HG02623 (cell line): Measurements from ENCODE around the gene ADAD2.
"Not testable (repeated sequence)": the region's sequence is repeated elsewhere in the genome, so short reads cannot be mapped to it uniquely, and the experiment has no call there.

ENCODE experiments used
- ATAC-seq: cut with Tn5 transposase; IDR thresholded peaks from one replicate; pipeline ENCODE4 v1.9.1; 2021; ENCODE audit warnings: moderate library complexity; ENCODE audit not compliant: unreplicated experiment

ADAD2 gene

DNA sequence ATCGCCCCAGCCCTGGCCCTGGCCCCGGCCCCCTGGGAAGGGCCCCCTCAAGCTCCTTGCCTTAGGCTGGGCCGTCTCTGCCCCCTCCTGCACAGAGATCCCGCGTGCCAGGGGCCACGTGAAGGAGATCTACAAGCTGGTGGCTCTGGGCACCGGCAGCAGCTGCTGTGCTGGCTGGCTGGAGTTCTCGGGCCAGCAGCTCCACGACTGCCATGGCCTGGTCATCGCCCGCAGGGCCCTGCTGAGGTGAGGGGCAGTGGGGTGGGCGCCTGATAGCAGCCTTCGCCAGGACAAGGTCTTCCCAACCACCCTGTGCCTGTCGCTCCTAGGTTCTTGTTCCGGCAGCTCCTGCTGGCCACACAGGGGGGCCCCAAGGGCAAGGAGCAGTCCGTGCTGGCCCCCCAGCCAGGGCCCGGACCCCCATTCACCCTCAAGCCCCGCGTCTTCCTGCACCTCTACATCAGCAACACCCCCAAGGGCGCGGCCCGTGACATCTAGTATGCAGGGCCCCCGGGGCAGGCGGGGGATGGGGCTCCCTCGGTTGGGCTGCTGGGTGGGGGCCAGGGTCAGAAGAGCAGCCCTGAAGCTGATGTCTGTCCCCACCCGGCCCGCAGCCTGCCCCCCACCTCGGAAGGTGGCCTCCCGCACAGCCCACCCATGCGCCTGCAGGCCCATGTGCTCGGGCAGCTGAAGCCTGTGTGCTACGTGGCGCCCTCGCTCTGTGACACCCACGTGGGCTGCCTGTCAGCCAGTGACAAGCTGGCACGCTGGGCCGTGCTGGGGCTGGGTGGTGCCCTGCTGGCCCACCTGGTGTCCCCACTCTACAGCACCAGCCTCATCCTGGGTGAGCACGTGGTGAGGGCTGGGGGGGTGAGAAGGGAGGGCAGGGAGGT lies 4.5 kb downstream of the ADAD2 start:
- ATAC-seq = no peak

DNA sequence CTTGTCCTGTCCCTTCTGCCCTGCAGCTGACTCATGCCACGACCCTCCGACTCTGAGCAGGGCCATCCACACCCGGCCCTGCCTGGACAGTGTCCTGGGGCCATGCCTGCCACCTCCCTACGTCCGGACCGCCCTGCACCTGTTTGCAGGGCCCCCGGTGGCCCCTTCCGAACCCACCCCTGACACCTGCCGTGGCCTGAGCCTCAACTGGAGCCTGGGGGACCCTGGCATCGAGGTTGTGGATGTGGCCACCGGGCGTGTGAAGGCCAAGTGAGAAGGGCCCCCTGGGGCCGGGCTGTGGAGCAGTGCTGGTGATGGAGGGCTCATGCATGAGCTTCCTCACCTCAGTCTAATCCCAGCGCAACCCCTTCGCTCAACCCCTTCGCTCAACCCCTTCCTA lies 5.1 kb downstream of the ADAD2 start:
- no peak for ATAC-seq

DNA sequence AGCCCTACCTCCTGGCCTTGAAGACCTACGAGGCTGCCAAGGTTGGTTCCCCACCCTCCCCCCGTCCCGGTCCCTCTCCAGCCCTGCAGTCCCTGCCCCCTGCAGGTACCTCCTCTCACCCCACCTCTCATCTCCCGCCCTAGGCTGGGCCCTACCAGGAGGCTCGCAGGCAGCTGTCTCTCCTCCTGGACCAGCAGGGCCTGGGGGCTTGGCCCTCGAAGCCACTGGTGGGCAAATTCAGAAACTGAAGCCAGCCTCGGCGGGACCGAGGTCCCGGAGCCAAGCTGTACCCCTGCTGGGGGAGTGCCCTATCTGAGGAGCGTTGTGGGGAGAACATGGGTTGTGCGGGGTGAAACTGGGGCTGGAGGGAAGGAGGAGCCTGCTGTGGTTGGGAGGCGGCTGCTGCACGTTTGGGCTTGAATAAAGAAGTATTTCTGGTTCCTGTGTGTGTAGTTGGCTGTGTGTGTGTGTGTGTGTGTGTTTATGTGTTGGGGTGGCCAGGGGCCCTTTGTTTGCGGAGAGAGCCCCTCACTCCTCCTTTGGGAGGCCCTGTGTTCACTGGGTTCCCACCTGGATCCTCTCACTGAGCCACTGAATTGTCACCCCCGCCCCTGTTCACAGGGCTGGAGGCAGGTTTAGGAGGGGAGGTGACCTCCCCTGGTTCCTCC lies 5.9 kb downstream of the ADAD2 start:
- ATAC-seq = no peak

DNA sequence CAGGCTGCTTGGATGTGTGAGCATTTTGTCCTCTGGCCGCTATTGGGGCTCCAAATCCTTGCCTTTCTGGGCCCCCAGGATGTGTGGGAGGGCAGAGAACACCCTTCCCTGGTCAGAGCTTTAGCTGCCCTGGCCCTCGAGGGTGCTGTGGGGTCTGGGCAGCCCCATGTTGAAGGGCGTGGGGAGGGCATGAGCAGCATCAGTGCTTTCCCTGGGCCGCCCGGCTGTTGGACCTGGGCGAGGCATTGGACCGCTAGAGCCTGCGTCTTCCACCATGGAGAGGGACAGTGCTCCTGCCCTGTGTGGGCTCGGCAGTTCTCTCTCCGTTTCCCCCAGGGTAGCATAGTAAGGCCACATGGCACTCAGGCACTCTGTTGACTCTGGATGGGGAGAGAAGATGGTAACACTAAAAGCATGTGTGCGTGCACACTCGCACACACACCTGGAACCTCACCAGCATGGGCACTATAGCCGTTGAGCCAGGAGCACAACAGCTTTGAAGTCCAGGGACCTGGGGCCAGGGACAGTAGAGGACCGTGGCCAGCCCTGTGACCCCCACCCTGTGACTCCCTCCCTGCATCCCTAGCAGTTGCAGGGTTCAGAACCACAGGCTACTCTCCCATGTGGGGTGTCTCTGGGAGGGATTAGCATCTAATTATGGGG lies 6.6 kb downstream of the ADAD2 start:
- no peak for ATAC-seq

DNA sequence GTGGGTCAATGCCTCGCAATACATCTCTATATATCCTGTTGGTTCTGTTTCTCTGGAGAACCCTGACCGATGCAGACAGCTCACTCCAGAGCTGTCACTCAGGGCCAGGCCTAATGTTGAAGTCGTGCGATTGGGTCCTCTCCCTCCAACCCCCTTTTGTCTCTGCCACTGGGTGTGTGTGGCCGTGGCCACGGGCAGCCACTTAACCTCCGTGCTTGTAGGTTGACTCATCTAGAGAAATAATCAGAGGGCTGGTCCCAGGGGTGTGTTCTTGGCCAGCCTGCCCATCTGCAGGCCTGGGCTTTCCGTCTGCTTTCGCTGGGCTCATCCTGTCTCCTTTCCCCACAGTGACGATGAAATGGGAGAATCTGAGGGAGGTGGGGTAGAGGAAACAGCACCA lies 7.4 kb downstream of the ADAD2 start:
- no peak for ATAC-seq

DNA sequence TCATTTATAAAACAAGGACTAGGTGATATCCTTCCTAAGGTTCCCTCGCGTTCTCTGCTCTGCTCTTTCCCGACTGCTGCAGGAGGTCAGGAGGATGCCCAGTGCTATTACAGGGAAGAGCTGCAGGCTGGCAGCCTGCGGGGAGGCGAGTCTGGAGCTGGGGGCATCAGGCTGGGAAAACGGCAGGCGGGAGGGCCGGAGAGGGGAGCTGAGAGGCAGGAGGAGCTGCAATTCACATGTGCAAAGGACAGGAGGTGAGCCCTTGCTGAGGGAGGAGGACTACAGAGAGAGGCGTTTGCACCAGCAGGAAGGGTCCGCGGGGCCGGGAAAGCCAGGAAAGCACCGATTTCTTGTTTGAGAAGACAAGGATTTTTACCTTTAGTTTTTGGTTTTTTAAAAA lies 8.1 kb downstream of the ADAD2 start:
- no peak for ATAC-seq

DNA sequence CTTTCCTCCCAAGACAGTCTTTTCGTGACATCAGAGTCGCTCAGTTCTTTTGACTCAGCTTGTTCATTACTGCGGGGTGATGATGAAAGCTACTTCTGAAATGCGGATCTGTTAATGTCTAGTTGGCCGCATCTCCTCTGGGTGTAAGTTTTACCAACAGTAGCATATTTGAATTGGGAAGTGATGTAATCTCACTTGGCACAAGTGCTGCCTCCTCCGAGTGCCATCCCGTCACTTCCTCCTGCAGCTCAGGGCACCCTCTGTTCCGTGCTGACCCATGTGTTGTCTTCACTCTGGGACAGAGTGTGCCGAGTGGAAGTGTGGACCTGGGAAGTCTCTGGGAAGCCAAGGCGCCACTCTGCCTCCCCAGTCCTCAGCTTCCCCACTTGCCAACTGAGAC lies 8.9 kb downstream of the ADAD2 start:
- no peak for ATAC-seq

DNA sequence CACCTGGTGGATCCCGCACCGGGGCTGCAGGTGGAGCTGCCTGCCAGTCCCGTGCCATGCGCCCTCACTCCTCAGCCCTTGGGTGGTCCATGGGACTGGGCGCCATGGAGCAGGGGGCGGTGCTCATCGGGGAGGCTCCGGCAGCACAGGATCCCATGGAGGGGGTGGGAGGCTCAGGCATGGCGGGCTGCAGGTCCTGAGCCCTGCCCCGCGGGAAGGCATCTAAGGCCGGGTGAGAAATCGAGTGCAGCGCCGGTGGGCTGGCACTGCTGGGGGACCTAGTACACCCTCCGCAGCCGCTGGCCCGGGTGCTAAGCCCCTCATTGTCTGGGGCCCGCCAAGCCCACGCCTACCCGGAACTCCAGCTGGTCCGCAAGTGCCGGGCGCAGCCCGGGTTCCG lies 13.6 kb downstream of the ADAD2 start:
- not testable (repeated sequence) for ATAC-seq

DNA sequence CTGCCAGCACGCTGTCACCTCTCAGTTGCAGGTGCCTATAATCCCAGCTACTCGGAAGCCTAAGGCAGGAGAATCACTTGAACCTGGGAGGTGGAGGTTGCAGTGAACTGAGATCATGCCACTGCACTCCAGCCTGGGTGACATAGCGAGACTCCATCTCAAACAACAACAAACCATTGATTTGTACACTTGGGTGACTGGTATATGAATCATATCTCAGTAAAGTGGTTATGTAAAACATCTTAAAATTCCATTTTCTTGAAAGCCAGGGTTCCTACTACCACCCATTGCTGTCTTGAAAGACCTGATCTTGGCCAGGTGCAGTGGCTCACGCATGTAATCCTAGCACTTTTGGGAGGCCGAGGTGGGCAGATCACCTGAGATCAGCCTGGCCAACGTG lies 14.2 kb downstream of the ADAD2 start:
- ATAC-seq = not testable (repeated sequence)

DNA sequence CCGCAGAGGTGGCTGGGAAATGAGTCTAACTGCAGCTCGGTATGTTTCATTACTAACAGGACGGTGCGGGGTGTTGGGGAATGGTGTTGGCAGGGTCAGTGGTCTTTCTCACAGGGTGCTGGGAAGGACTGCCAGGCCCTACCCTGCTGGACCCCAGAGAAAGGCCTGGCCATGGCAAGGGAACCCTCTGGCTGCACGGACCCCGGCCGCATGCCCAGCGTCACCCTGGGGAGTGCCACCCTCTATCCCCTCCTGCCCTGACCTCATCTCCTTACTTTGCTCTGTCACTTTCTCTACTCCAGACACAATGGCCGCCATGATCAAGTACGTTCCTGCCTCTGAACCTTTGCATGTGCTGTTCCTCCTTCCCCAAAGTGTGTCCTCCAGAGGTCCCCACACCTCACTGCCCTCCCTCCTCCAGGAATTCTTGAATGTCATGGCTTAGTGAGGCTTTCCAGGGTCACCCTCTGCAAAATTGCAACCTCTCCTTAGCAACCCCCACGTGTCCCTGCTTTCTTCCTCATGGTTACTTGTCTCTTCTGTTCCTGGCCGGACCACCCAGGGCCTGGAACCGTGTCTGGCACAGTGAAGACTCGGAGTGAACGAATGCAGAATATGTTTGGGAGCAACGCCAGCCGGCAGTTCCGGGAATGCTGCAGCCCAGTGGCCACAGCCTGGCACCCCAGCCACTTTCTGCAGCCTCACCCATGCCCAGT lies 15.2 kb downstream of the ADAD2 start:
- ATAC-seq = no peak

DNA sequence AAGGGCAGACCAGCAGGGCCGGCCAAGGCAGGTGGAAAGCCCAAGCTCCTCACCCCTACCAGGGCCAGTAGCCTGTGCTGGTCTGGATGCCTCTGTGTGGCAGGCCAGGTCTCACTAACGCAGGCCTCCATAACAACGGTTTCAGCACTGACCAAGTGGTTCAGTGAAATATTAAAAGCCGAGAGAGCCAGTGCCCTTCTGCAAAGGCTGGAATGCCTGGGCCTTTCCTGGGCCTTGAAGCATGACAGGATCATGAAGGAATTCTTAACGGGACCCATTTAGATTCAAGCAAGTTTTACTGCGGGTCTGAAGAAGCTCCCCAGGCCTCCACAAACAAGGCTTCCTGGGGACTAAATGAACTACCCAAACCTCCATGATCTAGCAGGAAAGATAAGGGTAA lies 16.3 kb downstream of the ADAD2 start:
- no peak for ATAC-seq

DNA sequence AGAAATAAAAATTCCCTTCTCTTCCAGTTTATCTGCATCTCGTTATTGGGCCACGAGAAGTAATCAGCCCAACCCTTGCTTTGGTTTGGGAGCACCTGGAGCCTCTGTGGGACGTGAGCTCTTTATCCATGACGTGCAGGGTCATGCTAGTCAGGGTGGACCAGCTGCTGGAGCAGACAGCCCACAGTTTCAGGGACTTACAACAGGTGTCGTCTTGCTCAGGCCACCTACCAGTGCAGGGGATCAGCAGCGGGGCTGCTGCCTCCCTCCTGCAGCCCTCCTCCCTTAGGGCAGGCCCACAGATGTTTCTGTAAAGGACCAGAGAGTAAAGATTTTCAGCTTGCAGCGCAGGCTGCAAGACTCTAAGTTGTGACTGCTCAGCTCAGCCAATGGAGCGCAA lies 16.9 kb downstream of the ADAD2 start:
- ATAC-seq = no peak

DNA sequence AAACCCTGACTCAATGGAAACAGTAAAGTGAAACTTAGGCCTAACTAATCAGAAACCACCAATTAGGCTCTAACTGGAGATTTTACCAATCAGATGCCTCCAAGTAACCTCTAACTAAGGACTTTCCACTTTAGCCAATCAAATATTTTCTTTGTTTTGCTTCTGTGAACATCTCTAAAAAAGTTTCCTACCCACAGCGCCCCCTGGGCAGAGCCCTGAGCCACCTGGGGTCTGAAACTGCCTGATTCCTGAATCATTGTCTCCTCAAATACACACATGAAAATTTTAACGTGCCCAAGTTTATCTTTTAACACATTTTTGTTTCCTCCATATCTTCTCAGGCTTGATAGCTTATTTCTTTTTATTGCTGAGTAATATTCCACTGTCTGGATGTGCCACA lies 19.0 kb downstream of the ADAD2 start:
- ATAC-seq = no peak

DNA sequence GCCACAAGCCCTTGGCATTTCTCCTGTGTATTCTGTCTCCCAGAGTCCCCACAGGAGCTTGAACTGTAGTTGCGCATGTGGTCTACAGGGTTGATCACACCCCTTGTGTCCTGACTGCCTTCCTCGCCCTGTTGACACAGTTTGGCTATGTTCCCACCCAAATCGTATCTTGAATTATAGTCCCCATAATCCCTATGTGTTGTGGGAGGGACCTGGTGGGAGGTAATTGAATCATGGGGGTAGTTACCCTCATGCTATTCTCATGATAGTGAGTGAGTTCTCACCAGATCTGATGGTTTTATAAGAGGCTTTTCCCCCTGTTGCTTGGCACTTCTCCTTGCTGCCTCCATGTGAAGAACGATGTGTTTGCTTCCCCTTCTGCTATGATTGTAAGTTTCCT lies 21.2 kb downstream of the ADAD2 start:
- no peak for ATAC-seq

DNA sequence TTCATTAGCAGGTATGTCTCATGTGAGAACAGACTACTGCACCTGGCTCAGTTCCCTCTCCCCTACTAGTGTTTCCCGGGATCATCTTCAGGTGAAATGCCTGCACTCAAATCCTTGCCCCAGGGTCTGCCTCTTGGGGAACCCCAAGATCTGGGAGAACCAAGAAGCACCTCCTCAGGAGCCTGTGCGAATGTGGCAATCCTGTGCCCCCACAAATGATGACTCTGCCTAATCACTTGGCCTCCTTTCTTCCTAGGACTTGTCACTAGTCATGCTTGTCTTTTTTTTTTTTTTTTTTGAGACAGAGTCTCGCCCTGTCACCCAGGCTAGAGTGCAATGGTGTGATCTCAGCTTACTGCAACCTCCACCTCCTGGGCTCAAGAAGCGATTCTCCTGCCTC lies 21.7 kb downstream of the ADAD2 start:
- no peak for ATAC-seq

DNA sequence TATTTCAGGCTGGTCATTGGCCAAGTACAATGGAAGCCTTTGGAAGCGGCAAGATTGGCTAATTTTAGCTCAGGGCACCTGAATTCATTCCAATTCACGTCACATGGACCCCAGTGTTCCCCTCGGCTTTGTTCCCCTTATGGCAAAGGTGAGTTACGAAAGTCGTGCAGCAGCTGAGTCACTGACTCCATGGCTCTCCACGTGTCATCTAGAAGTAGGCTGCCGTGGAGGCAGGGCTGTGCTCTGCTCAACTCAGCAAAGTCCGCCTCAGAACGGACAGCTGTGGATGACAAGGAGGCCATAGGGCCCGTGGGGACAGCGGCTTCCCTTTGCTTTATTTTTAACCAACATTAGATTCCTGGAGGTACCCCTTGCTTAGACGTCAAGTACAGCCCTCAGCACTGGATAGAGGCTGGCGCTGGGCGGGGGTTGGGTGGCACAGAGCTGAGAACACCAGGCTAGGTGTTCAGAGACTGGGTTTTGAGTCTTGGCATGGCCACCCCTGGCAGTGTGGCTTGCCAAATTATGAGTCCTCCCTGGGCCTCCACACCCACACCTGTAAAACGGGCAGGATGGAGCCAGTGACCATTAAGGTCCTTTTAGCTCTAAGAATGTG lies 23.6 kb downstream of the ADAD2 start:
- ATAC-seq = no peak

DNA sequence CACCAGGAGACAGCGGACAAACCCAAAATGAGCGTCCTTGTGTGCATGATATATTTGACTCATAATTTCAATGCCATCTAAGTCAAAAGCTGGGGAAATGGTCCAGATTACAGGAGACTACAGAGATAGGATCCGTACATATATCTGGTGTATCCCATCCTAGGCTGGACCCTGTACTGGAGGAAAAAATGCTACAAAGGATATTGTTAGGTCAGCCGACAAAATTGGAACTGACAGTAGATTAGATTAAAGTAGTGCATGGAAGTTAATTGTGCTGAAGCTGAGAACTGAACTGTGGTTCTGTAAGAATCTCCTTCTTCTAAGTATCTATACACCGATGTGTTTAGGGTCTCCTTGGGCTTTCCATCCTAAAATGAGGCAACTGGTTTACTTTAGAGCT lies 24.6 kb downstream of the ADAD2 start:
- no peak for ATAC-seq

DNA sequence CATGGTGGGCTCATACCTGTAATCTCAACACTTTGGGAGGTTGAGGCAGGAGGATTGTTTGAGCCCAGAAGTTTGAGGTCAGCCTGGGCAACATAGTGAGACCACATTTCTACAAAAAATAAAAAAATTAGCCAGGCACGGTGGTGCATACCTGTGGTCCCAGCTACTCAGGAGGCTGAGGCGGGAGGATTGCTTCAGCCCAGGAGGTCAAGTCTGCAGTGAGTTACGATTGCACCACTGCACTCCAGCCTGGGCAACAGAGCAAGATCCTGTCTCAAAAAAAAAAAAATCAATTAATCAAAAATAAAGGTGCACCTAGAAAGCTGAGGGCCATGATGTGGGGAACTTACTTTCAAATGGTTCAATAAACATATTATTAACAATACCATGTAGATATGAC lies 25.2 kb downstream of the ADAD2 start:
- ATAC-seq = not testable (repeated sequence)

DNA sequence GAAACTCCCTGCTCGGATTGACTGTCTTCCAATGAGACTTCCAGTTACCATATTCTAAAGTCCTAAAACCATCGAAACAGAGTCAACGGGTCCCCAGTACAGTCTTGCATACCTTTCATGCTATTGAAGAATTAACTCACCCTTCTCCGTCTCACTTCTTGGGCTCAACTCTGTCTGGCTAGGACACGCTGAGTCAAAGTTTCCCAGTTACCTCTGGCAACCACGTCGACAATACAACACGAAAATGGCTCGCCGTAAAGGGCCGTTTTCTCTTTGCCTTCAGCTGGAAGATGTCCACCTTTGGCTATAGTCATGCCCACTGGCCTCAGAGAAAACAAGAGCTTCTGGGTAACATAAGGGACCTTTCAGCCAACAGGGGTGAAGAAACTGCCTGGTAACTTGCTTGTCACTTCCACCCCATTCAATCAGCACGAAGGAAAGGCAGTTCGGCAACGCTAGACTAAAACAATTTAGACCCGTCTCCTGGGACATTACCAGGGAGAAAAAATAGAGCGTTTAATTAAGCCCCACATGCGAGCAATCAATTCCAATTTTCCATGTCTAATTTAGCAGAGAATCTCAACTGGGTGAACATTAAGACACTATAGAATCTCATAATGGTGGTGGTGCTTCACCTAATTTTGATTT lies 27.3 kb downstream of the ADAD2 start:
- no peak for ATAC-seq

DNA sequence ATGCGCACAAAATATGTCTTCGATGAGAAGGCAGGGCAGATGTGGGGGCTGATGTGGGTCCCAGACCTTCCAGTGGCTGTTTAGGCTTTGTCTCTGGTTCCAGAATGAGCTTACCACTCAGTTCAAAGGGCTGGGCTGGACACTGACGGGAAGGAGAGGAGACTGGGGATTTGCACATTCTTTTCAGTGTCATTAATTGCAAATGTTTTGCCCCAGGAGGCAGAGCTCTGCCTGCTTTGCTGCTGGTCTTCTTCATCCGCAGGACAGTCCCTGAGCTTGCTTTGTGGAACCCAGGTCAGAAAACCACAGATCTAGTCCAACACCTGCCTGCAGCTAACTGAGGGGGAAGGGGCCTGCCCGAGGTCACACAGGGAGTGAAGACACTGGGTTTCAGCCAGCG lies 28.0 kb downstream of the ADAD2 start:
- ATAC-seq = no peak
